Upper lobe of left lung (tissue), 4 donors: ENCODE results near the gene PUM1.

Source experiments
- CTCF ChIP-seq, 6 experiments: fragments of 450-650 bp in 4 of 6; fragments of 200-600 bp in 2 of 6; sonication (generic) in 2 of 6; IDR thresholded peaks; one replicate each; pipeline ENCODE4 v1.5.1; 2016 to 2019; ENCODE audit warnings: antibody characterized with exemption in 6 of 6
- EP300 ChIP-seq, 4 donors: sonication (generic); formaldehyde crosslinking; IDR thresholded peaks; one replicate each; pipeline ENCODE4 v1.5.1; 2017; ENCODE audit warnings: antibody characterized with exemption in 4 of 4, control low read depth in 2 of 4
- POLR2AphosphoS5 ChIP-seq, 2 donors: sonication (generic); formaldehyde crosslinking; IDR thresholded peaks; one replicate each; pipeline ENCODE4 v1.5.1; 2017; ENCODE audit warnings: antibody characterized with exemption in 2 of 2

DNA sequence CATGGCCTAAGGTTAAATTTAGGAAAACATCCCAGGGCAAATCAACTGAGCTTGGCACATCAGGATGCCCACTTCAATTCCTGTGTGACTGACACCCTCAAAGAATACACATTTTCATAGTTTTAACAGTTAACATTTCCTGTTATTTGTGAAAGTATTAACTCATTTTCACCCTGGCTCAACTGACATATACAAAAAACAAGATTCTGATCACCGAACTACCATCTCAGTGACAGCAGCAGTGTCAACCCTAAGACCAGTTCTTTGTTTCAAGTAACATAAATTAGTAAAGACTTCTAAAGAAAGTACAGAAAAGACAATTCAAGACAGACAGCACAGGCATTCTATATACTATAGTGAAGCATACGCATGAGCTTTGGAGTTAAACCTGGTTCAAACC lies 88.0 kb downstream of the PUM1 start:
- TF ChIP-seq CTCF (IDR thresholded peaks at IDR 0.05) (no peak), EP300 (IDR thresholded peaks at IDR 0.05) (no peak), POLR2AphosphoS5 (IDR thresholded peaks at IDR 0.05) (no peak)
